Neural progenitor cell (in vitro differentiated cells): Measurements from ENCODE around the gene AURKB. TPM values are rescaled to one million over a fixed set of nuclear protein-coding genes. Genes with fewer than 3 reads are reported as not detected.

Experiments
- DNase-seq: peaks from one replicate; pipeline ENCODE4 v3.0.0-alpha.2; 2016; ENCODE audit warnings: low spot score
- H2AFZ ChIP-seq: fragments of 200-600 bp; sonication (generic); replicated peaks from 2 replicates; pipeline ENCODE4 v1.6.1; 2016; ENCODE audit warnings: antibody characterized with exemption
- H3F3A ChIP-seq: fragments of 200-600 bp; sonication (generic); 2 replicates; pipeline ENCODE4 v1.6.1; 2016; ENCODE audit warnings: antibody characterized with exemption, low read depth
- H3K27ac ChIP-seq: fragments of 200-600 bp; sonication (generic); 2 replicates; pipeline ENCODE4 v1.5.1; 2016; ENCODE audit warnings: mild to moderate bottlenecking
- H3K27me3 ChIP-seq: fragments of 200-600 bp; sonication (generic); 2 replicates; pipeline ENCODE4 v1.6.1; 2016; ENCODE audit warnings: mild to moderate bottlenecking, moderate library complexity
- H3K36me3 ChIP-seq: fragments of 200-600 bp; sonication (generic); 2 replicates; pipeline ENCODE4 v1.5.1; 2016
- H3K4me1 ChIP-seq: fragments of 200-600 bp; sonication (generic); 2 replicates; pipeline ENCODE4 v1.6.1; 2016; ENCODE audit warnings: mixed run types
- H3K4me2 ChIP-seq: fragments of 200-600 bp; sonication (generic); 2 replicates; pipeline ENCODE4 v1.6.1; 2016
- H3K4me3 ChIP-seq: fragments of 200-600 bp; sonication (generic); 2 replicates; pipeline ENCODE4 v1.5.1; 2016
- H3K79me2 ChIP-seq: fragments of 200-600 bp; sonication (generic); 2 replicates; pipeline ENCODE4 v1.6.1; 2016; ENCODE audit warnings: low read depth
- H3K9ac ChIP-seq: fragments of 200-600 bp; sonication (generic); 2 replicates; pipeline ENCODE4 v1.6.1; 2016
- H3K9me3 ChIP-seq: fragments of 200-600 bp; sonication (generic); 2 replicates; pipeline ENCODE4 v1.5.1; 2016; ENCODE audit warnings: low read depth
- H4K20me1 ChIP-seq: fragments of 200-600 bp; sonication (generic); 2 replicates; pipeline ENCODE4 v1.6.1; 2016; ENCODE audit warnings: low read depth
- H3K27ac Mint-ChIP-seq: 3 replicates; pipeline ENCODE4 v1.8.0; 2021; ENCODE audit warnings: mixed read lengths
- H3K27me3 Mint-ChIP-seq: 2 replicates; pipeline ENCODE4 v1.8.0; 2022; ENCODE audit warnings: low read depth, mild to moderate bottlenecking, inconsistent platforms, moderate library complexity, mixed read lengths; ENCODE audit not compliant: insufficient read depth
- H3K36me3 Mint-ChIP-seq: 3 replicates; pipeline ENCODE4 v1.8.0; 2021; ENCODE audit warnings: mixed read lengths
- H3K4me1 Mint-ChIP-seq: 3 replicates; pipeline ENCODE4 v1.8.0; 2021; ENCODE audit warnings: mixed read lengths
- H3K4me3 Mint-ChIP-seq: 3 replicates; pipeline ENCODE4 v1.8.0; 2021; ENCODE audit warnings: mild to moderate bottlenecking, moderate library complexity, mixed read lengths
- H3K9me3 Mint-ChIP-seq: 3 replicates; pipeline ENCODE4 v1.8.0; 2020; ENCODE audit warnings: mixed read lengths
- CTCF ChIP-seq: fragments of 200-600 bp; sonication (generic); IDR thresholded peaks from 2 replicates; pipeline ENCODE4 v1.5.1; 2017; ENCODE audit warnings: antibody characterized with exemption, mild to moderate bottlenecking
- EZH2 ChIP-seq: fragments of 200-600 bp; sonication (generic); IDR thresholded peaks from 2 replicates; pipeline ENCODE4 v1.6.1; 2017; ENCODE audit warnings: antibody characterized with exemption, mild to moderate bottlenecking, moderate library complexity
- EZH2phosphoT487 ChIP-seq: fragments of 200-600 bp; sonication (generic); IDR thresholded peaks from 2 replicates; pipeline ENCODE4 v1.6.1; 2017; ENCODE audit warnings: antibody characterized with exemption
- total RNA-seq: library from RNA; depleted of rRNA; stranded (reverse); fragments of >200 nt; gene quantifications from 2 replicates; pipeline ENCODE4 v1.2.3, GENCODE V29; 2015; ENCODE audit warnings: low replicate concordance

AURKB gene
- total RNA-seq, 1 donor from 2014 or later: 149 TPM

- no peaks in the 10 kb centered on the region for H3K36me3 ChIP-seq
- no peaks in the 10 kb centered on the region for H3K4me1 ChIP-seq
- H3K9me3 ChIP-seq: no peaks in the 10 kb centered on the region
- H3K79me2 ChIP-seq: peaks cover 3% of the 10 kb centered on the region
- H2AFZ ChIP-seq: no peak overlapping the region
- TF ChIP-seq EZH2 (no peak), CTCF (no peak), EZH2phosphoT487 (no peak)
- no peaks in the 10 kb centered on the region for H4K20me1 ChIP-seq
- no peak overlapping the region for H3K4me3 ChIP-seq
- H3K9ac ChIP-seq: no peak overlapping the region
- no peaks in the 10 kb centered on the region for H3F3A ChIP-seq
- H3K27ac ChIP-seq: no peak overlapping the region
- DNase-seq: no peak
- no peaks in the 10 kb centered on the region for H3K9me3 Mint-ChIP-seq
- no peaks in the 10 kb centered on the region for H3K27me3 ChIP-seq
- H3K27me3 Mint-ChIP-seq: no peaks in the 10 kb centered on the region
- H3K4me2 ChIP-seq: no peak overlapping the region
- H3K4me1 Mint-ChIP-seq: no peaks in the 10 kb centered on the region
- H3K4me3 Mint-ChIP-seq: no peak overlapping the region
- peaks cover 19% of the 10 kb centered on the region for H3K36me3 Mint-ChIP-seq
- H3K27ac Mint-ChIP-seq: no peak overlapping the region
Measured at GRCh38 chr17:8237886-8238285, 27.5 kb upstream of the AURKB start.

- no peaks in the 10 kb centered on the region for H3K27me3 ChIP-seq
- Mint-ChIP-seq H3K9me3 (no peaks in the 10 kb centered on the region), H3K4me3 (no peak overlapping the region), H3K27me3 (no peaks in the 10 kb centered on the region), H3K36me3 (peaks cover 22% of the 10 kb centered on the region), H3K27ac (no peak overlapping the region), H3K4me1 (no peaks in the 10 kb centered on the region)
- H3K4me2 ChIP-seq: no peak overlapping the region
- no peak overlapping the region for H3K27ac ChIP-seq
- no peak for DNase-seq
- H3K9me3 ChIP-seq: no peaks in the 10 kb centered on the region
- no peak overlapping the region for H3K9ac ChIP-seq
- H3K36me3 ChIP-seq: no peaks in the 10 kb centered on the region
- no peak for TF ChIP-seq EZH2phosphoT487
- no peak for TF ChIP-seq CTCF
- TF ChIP-seq EZH2: no peak
- H3K79me2 ChIP-seq: no peaks in the 10 kb centered on the region
- H3K4me3 ChIP-seq: no peak overlapping the region
- H2AFZ ChIP-seq: no peak overlapping the region
- no peaks in the 10 kb centered on the region for H4K20me1 ChIP-seq
- no peaks in the 10 kb centered on the region for H3K4me1 ChIP-seq
- no peaks in the 10 kb centered on the region for H3F3A ChIP-seq
Measured at GRCh38 chr17:8237175-8237574, 26.8 kb upstream of the AURKB start.

GRCh38 chr17:8235676-8236075 is 25.3 kb upstream of the AURKB start:
- Histone ChIP-seq H3K4me3 (no peak overlapping the region), H3K9me3 (no peaks in the 10 kb centered on the region), H3K36me3 (no peaks in the 10 kb centered on the region), H4K20me1 (no peaks in the 10 kb centered on the region), H3K9ac (no peak overlapping the region), H3K4me2 (no peak overlapping the region), H3K27ac (no peak overlapping the region), H2AFZ (no peak overlapping the region), H3K4me1 (no peaks in the 10 kb centered on the region), H3K79me2 (no peaks in the 10 kb centered on the region), H3K27me3 (no peaks in the 10 kb centered on the region), H3F3A (no peaks in the 10 kb centered on the region)
- peaks cover 2% of the 10 kb centered on the region for H3K27me3 Mint-ChIP-seq
- H3K36me3 Mint-ChIP-seq: peaks cover 29% of the 10 kb centered on the region
- TF ChIP-seq EZH2phosphoT487 (no peak), EZH2 (no peak), CTCF (no peak)
- H3K4me1 Mint-ChIP-seq: no peaks in the 10 kb centered on the region
- H3K4me3 Mint-ChIP-seq: peak overlapping the region; percentile 63
- no peak for DNase-seq
- no peak overlapping the region for H3K27ac Mint-ChIP-seq
- no peaks in the 10 kb centered on the region for H3K9me3 Mint-ChIP-seq
